Activated T-cell treated with anti-CD3 and anti-CD28 coated beads, Interleukin-2, amount 50 U/mL, for 72 hours (primary cell): ENCODE results near the gene CCDC92B. TPM values are rescaled to one million over a fixed set of nuclear protein-coding genes. Genes with fewer than 3 reads are reported as not detected.

Experiments used
- ATAC-seq, 2 donors: fragments of 150-1000 bp; cut with Tn5 transposase; replicated peaks in 1 of 2; 2 replicates each; pipeline ENCODE4 v1.10.0; 2021; ENCODE audit warnings: moderate library complexity in 2 of 2, mild to moderate bottlenecking in 1 of 2
- DNase-seq, 2 donors: peaks; one replicate each; pipeline ENCODE4 v3.0.0; 2021 to 2022; ENCODE audit warnings: mixed read lengths in 1 of 2
- H3K27ac Mint-ChIP-seq: one replicate; pipeline ENCODE4 v1.8.0; 2022; ENCODE audit warnings: mild to moderate bottlenecking, moderate library complexity, mixed read lengths
- H3K27me3 Mint-ChIP-seq: one replicate; pipeline ENCODE4 v1.8.0; 2022; ENCODE audit warnings: low read depth, mixed read lengths
- H3K36me3 Mint-ChIP-seq, 2 donors: one replicate each; pipeline ENCODE4 v1.8.0; 2022; ENCODE audit warnings: mixed read lengths in 2 of 2, mild to moderate bottlenecking in 1 of 2; ENCODE audit not compliant: insufficient read depth in 2 of 2
- H3K4me1 Mint-ChIP-seq: one replicate; pipeline ENCODE4 v1.8.0; 2022; ENCODE audit warnings: low read depth, mixed read lengths
- H3K4me3 Mint-ChIP-seq, 2 donors: one replicate each; pipeline ENCODE4 v1.8.0; 2022; ENCODE audit warnings: mild to moderate bottlenecking in 2 of 2, mixed read lengths in 2 of 2, moderate library complexity in 2 of 2
- H3K9me3 Mint-ChIP-seq, 2 donors: one replicate each; pipeline ENCODE4 v1.8.0; 2022; ENCODE audit warnings: mixed read lengths in 2 of 2
- total RNA-seq, 2 donors: library from RNA; stranded (reverse); gene quantifications; one replicate each; pipeline ENCODE4 v1.2.3, GENCODE V29; 2022

Gene CCDC92B
- total RNA-seq, 2 donors from 2014 or later, result 0.14 TPM; not detected in 1

DNA sequence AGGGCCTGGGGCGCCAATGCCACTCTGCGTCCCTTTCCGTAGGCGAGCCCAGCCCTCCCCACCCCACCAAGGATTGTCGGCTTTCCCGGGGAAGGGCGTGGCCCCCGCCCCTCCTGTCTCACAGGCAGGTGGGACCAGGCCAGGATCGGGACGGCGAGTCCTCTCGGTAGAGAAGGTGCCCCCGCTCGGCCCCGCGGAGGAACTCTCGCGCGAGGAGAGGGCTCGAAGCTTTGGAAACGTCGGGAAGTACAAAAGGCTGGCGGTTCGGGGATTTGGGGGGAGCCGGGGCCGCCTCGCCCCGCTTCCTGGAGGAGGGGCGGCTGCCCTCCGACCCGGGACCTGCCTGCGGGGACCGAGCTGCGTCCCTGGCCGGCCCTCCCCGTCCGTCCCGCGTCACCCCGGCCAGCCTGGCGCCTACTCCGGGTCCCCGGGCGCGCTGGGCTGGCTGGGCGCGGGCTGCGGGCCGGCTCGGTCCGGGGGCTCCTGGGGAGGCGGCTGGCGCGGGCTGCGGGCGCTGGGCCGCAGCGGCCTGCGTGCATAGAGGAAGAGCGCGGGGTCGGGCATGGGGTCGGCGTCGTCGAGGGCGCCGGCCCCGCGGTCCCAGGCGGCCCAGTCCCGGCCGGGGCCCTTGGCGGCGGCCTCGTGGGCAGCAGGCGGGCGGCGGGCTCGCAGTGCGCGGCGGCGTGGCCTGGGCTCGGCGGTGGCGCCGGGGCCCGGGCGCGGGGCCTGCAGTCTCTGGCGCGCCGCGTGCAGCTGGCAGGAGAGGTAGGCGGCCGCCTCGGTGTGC is 25.3 kb downstream of the CCDC92B start:
- ATAC-seq (peak; percentile 43), DNase-seq (no peak)
- Mint-ChIP-seq H3K4me1 (peaks cover 16% of the 10 kb centered on the region), H3K36me3 (no peaks in the 10 kb centered on the region), H3K27ac (no peak overlapping the region), H3K9me3 (no peaks in the 10 kb centered on the region), H3K4me3 (peak overlapping the region; percentile 67 to 72), H3K27me3 (peaks cover 17% of the 10 kb centered on the region)

- Mint-ChIP-seq H3K27me3 (peaks cover 17% of the 10 kb centered on the region), H3K36me3 (no peaks in the 10 kb centered on the region), H3K9me3 (no peaks in the 10 kb centered on the region), H3K4me3 (peak overlapping the region in 1 of 2 donors; percentile 48), H3K27ac (no peak overlapping the region), H3K4me1 (peaks cover 16% of the 10 kb centered on the region)
- ATAC-seq (no peak), DNase-seq (no peak)
Measured at GRCh38 chr17:2723505-2723996, 25.9 kb downstream of the CCDC92B start.

DNA sequence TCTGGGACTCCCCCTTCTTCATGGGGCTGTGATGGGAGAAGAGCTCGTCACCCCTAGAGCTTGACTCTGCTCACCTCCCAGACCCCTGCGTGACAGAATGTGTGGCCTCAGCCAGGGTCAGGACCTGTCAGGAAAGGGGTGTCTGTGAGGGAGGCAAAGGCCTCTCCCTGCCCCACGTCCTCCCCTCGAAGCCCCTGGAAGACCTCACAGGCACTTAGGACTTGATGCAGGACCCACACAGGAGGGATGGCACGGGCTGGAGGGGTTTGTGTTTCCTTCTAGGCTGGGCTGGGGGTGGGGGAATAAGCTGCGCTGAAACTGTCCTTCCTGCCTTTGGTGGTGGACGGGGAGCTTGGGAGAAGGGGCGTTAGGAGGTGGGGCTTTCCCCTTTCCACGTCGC is 26.8 kb downstream of the CCDC92B start:
- no peak overlapping the region for H3K27ac Mint-ChIP-seq
- no peaks in the 10 kb centered on the region for H3K36me3 Mint-ChIP-seq
- no peaks in the 10 kb centered on the region for H3K9me3 Mint-ChIP-seq
- H3K27me3 Mint-ChIP-seq, result peaks cover 16% of the 10 kb centered on the region
- peak overlapping the region in 1 of 2 donors; percentile 31 for H3K4me3 Mint-ChIP-seq
- ATAC-seq (no peak), DNase-seq (no peak)
- peaks cover 16% of the 10 kb centered on the region for H3K4me1 Mint-ChIP-seq

GRCh38 chr17:2721603-2722002 is 27.8 kb downstream of the CCDC92B start:
- Mint-ChIP-seq H3K36me3 (no peaks in the 10 kb centered on the region), H3K4me3 (no peak overlapping the region), H3K27ac (no peak overlapping the region), H3K4me1 (peaks cover 16% of the 10 kb centered on the region), H3K9me3 (no peaks in the 10 kb centered on the region), H3K27me3 (peaks cover 9% of the 10 kb centered on the region)
- ATAC-seq (peak; percentile 65 to 70), DNase-seq (peak; percentile 27 to 58)

GRCh38 chr17:2719861-2720260 is 29.6 kb downstream of the CCDC92B start:
- no peak overlapping the region for H3K27ac Mint-ChIP-seq
- ATAC-seq (no peak), DNase-seq (no peak)
- no peaks in the 10 kb centered on the region for H3K27me3 Mint-ChIP-seq
- H3K36me3 Mint-ChIP-seq, result no peaks in the 10 kb centered on the region
- H3K9me3 Mint-ChIP-seq, result no peaks in the 10 kb centered on the region
- peaks cover 16% of the 10 kb centered on the region for H3K4me1 Mint-ChIP-seq
- H3K4me3 Mint-ChIP-seq, result no peak overlapping the region

- no peaks in the 10 kb centered on the region for H3K36me3 Mint-ChIP-seq
- H3K27ac Mint-ChIP-seq, result no peak overlapping the region
- H3K9me3 Mint-ChIP-seq, result no peaks in the 10 kb centered on the region
- H3K4me3 Mint-ChIP-seq, result no peak overlapping the region
- H3K4me1 Mint-ChIP-seq, result peaks cover 16% of the 10 kb centered on the region
- no peaks in the 10 kb centered on the region for H3K27me3 Mint-ChIP-seq
- no peak for DNase-seq
- no peak for ATAC-seq
Measured at GRCh38 chr17:2718150-2718938, 31.1 kb downstream of the CCDC92B start.

DNA sequence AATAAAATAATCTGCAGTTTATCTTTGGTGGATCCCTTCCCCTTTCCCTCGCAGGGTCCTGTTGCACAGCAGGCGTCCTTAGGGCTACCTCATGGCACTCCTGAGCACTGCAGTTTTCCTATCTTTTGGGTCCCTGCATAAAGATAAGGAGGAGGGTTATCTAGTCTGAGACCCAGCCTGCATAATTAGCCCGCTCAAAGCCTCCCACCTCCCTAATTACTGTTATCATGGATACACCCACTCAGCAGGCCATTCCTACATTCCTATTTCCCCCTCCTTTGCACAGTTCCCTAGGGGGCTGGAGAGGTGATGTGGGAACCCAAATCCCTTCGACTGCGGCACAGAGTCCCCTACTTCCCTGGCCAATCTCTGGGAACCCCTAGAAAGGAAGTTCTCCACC is 32.8 kb downstream of the CCDC92B start:
- Mint-ChIP-seq H3K4me3 (no peak overlapping the region), H3K9me3 (no peaks in the 10 kb centered on the region), H3K4me1 (peaks cover 16% of the 10 kb centered on the region), H3K27ac (no peak overlapping the region), H3K27me3 (no peaks in the 10 kb centered on the region), H3K36me3 (no peaks in the 10 kb centered on the region)
- DNase-seq, result no peak
- ATAC-seq, result no peak

DNA sequence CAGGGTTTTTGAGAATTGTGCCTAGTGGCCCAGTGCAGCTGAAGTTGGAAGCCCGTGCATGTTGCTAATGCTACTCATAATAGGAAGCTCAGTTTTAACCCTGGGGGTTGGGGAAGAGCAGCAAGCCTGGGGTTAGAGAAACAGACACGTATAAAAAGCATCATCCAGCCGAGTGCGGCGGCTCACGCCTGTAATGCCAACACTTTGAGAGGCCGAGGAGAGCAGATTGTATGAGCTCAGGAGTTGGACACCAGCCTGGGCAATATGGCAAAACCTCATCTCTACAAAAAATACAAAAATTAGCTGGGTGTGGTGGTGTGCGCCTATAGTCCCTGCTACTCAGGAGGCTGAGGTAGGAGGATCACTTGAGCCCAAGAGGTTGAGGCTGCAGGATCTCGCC is 35.6 kb downstream of the CCDC92B start:
- H3K4me3 Mint-ChIP-seq, result peak overlapping the region in 1 of 2 donors; percentile 45
- no peaks in the 10 kb centered on the region for H3K36me3 Mint-ChIP-seq
- no peak for DNase-seq
- no peak for ATAC-seq
- H3K9me3 Mint-ChIP-seq, result no peaks in the 10 kb centered on the region
- no peaks in the 10 kb centered on the region for H3K27me3 Mint-ChIP-seq
- H3K4me1 Mint-ChIP-seq, result peaks cover 29% of the 10 kb centered on the region
- H3K27ac Mint-ChIP-seq, result no peak overlapping the region

DNA sequence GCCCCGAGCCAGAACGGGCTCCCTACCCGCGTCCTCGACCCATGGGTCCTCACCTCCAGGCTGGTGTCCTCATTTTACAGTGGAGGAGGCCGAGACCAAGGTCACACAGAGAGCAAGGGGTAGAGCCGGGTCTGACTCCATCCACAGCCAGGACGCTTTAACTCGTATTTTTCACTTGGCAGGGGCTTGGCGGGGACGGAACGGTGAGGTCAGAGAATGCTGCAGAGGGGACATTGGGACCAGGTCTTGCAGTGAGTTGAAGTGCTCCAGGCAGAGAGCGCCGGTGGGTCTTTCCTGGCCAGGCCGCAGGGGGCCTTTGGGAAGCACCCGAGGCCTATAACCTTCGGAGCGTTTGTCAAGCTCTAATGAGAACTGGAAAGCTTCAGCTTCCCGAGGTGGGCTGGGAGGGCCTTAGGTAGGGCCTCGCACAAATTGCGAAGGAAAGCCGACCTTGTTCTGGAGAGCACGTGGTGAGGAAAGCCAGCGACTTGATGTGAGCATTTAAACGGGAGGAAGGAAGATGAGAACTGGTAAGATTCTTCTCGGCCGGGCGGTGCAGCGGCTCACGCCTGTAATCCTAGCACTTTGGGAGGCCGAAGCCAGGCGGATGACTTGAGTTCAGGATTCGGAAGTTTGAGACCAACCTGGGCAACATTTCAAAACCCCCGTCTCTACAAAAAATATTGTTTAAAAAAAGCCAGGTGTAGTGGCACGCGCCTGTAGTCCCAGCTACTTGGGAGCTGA is 37.0 kb downstream of the CCDC92B start:
- peak overlapping the region; percentile 93 to 95 for H3K4me3 Mint-ChIP-seq
- no peaks in the 10 kb centered on the region for H3K27me3 Mint-ChIP-seq
- DNase-seq (no peak), ATAC-seq (peak in 1 of 2 donors; percentile 2)
- peaks cover 32% of the 10 kb centered on the region for H3K4me1 Mint-ChIP-seq
- H3K36me3 Mint-ChIP-seq, result no peaks in the 10 kb centered on the region
- H3K9me3 Mint-ChIP-seq, result no peaks in the 10 kb centered on the region
- peak overlapping the region; percentile 86 for H3K27ac Mint-ChIP-seq

DNA sequence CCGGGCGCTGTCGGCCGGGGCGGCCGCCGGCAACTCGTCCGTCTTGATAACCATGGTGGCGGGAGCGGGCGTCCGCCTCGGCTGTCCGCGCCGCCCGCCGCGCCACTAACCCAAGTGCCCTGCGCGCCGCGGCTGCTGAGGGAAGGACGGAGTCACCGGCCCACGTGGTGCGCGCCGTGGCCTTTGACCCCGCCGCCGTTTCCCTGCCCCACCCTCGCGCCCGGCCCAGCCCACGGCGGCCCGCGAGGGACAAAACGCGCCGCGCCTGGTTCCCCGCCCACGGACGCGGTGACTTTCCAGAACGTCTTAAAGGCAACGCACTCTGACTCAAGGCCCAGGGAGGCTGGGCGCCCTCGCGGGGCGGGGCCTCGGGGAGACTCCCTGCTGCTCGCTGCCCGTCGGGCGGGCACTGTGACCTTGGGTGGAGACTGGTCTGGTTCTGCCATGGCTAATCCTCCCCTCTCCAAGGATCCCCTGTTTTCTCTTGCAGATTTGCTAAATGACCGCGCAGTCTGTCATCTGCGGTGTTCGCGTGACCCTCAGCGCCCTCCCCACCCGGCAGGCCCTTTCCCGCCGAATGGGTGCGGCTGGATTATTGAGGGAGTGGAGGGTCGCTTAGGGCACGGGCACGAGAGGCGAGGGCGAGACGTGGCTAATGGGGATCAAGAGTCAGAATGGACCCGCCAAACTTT is 37.7 kb downstream of the CCDC92B start, which contains the start of gene CLUH:
Gene CLUH, minus strand, starts transcription at position 157 of the 692 bp plus-strand sequence. Its CDS starts 103 bp downstream, at position 54.
- Mint-ChIP-seq H3K36me3 (no peaks in the 10 kb centered on the region), H3K4me1 (peaks cover 32% of the 10 kb centered on the region), H3K27me3 (no peaks in the 10 kb centered on the region), H3K27ac (peak within 1 kb of the TSS; percentile 86), H3K9me3 (no peaks in the 10 kb centered on the region), H3K4me3 (peak within 1 kb of the TSS; percentile 93 to 95)
- peak; percentile 93 to 94 for ATAC-seq
- DNase-seq, result peak; percentile 98 to 99

- H3K36me3 Mint-ChIP-seq, result no peaks in the 10 kb centered on the region
- H3K27ac Mint-ChIP-seq, result peak overlapping the region; percentile 24
- H3K9me3 Mint-ChIP-seq, result no peaks in the 10 kb centered on the region
- peaks cover 32% of the 10 kb centered on the region for H3K4me1 Mint-ChIP-seq
- H3K4me3 Mint-ChIP-seq, result peak overlapping the region; percentile 93 to 95
- ATAC-seq (peak; percentile 6 to 18), DNase-seq (peak; percentile 41 to 47)
- no peaks in the 10 kb centered on the region for H3K27me3 Mint-ChIP-seq
Measured at GRCh38 chr17:2710803-2711607, 38.4 kb downstream of the CCDC92B start.
